T-helper 1 cell treated with Interleukin-12 subunit alpha and Interleukin-12 subunit beta and Interleukin-4 antibody, amounts not matched to agents 30 μg/mL and 1 μg/mL, for 36 hours (primary cell): ENCODE measurements around the gene HNRNPC.
A peak's percentile ranks its signal among the peaks of the same experiment; 100 is the strongest.
"Not testable (repeated sequence)": the region's sequence is repeated elsewhere in the genome, so short reads cannot be mapped to it uniquely, and the experiment has no call there.

Experiments
- H3K27ac Mint-ChIP-seq: one replicate; pipeline ENCODE4 v1.8.0; 2021; ENCODE audit warnings: mild to moderate bottlenecking, mixed read lengths
- H3K27me3 Mint-ChIP-seq: one replicate; pipeline ENCODE4 v1.8.0; 2021; ENCODE audit warnings: low read depth, mixed read lengths
- H3K36me3 Mint-ChIP-seq: one replicate; pipeline ENCODE4 v1.8.0; 2021; ENCODE audit warnings: low read depth, mixed read lengths
- H3K4me1 Mint-ChIP-seq: one replicate; pipeline ENCODE4 v1.8.0; 2021; ENCODE audit warnings: low read depth, mixed read lengths
- H3K4me3 Mint-ChIP-seq: one replicate; pipeline ENCODE4 v1.8.0; 2021; ENCODE audit warnings: mild to moderate bottlenecking, moderate library complexity, mixed read lengths
- H3K9me3 Mint-ChIP-seq: one replicate; pipeline ENCODE4 v1.8.0; 2021; ENCODE audit warnings: mixed read lengths

Gene HNRNPC

GRCh38 chr14:21294026-21294425 is 24.8 kb upstream of the HNRNPC start:
- H3K27me3 Mint-ChIP-seq, H3K27ac Mint-ChIP-seq, H3K4me3 Mint-ChIP-seq, H3K36me3 Mint-ChIP-seq, H3K4me1 Mint-ChIP-seq, H3K9me3 Mint-ChIP-seq: not testable (repeated sequence)

- H3K36me3 Mint-ChIP-seq: no peaks in the 10 kb centered on the region
- H3K4me3 Mint-ChIP-seq: no peak overlapping the region
- no peaks in the 10 kb centered on the region for H3K9me3 Mint-ChIP-seq
- H3K27me3 Mint-ChIP-seq: peaks cover 11% of the 10 kb centered on the region
- H3K27ac Mint-ChIP-seq: no peak overlapping the region
- no peaks in the 10 kb centered on the region for H3K4me1 Mint-ChIP-seq
Observed at GRCh38 chr14:21287168-21287567, 17.9 kb upstream of the HNRNPC start.

- not testable (repeated sequence) for H3K27ac Mint-ChIP-seq, H3K4me3 Mint-ChIP-seq, H3K36me3 Mint-ChIP-seq, H3K4me1 Mint-ChIP-seq, H3K9me3 Mint-ChIP-seq
- H3K27me3 Mint-ChIP-seq: peaks cover 11% of the 10 kb centered on the region
Observed at GRCh38 chr14:21286516-21286915, 17.3 kb upstream of the HNRNPC start.

GRCh38 chr14:21281917-21282316 is 12.7 kb upstream of the HNRNPC start:
- not testable (repeated sequence) for H3K36me3 Mint-ChIP-seq, H3K9me3 Mint-ChIP-seq, H3K4me1 Mint-ChIP-seq, H3K4me3 Mint-ChIP-seq, H3K27ac Mint-ChIP-seq
- H3K27me3 Mint-ChIP-seq: peaks cover 15% of the 10 kb centered on the region

GRCh38 chr14:21279783-21280182 is 10.5 kb upstream of the HNRNPC start, which contains the start of gene RPGRIP1:
Gene RPGRIP1 (plus strand): TSS chr14:21280083. CDS start chr14:21287977, 7,894 bp downstream.
- no peak within 1 kb of the TSS for H3K27ac Mint-ChIP-seq

GRCh38 chr14:21278632-21279031 is 9.4 kb upstream of the HNRNPC start:
- Mint-ChIP-seq H3K4me1 (peaks cover 3% of the 10 kb centered on the region), H3K36me3 (no peaks in the 10 kb centered on the region), H3K27ac (no peak overlapping the region), H3K27me3 (peaks cover 4% of the 10 kb centered on the region), H3K4me3 (no peak overlapping the region), H3K9me3 (no peaks in the 10 kb centered on the region)

More at GRCh38 chr14:21279783-21280182, 10.5 kb upstream of the HNRNPC start, which contains the start of gene RPGRIP1:
- Mint-ChIP-seq H3K9me3 (no peaks in the 10 kb centered on the region), H3K27me3 (peaks cover 10% of the 10 kb centered on the region), H3K4me1 (peaks cover 3% of the 10 kb centered on the region), H3K4me3 (no peak within 1 kb of the TSS), H3K36me3 (no peaks in the 10 kb centered on the region)

GRCh38 chr14:21275261-21275858 is 6.1 kb upstream of the HNRNPC start:
- Mint-ChIP-seq H3K36me3 (no peaks in the 10 kb centered on the region), H3K27ac (no peak overlapping the region), H3K4me1 (peaks cover 3% of the 10 kb centered on the region), H3K27me3 (no peaks in the 10 kb centered on the region), H3K4me3 (no peak overlapping the region), H3K9me3 (no peaks in the 10 kb centered on the region)

- H3K27me3 Mint-ChIP-seq, H3K9me3 Mint-ChIP-seq, H3K4me3 Mint-ChIP-seq, H3K27ac Mint-ChIP-seq: not testable (repeated sequence)
- H3K4me1 Mint-ChIP-seq: peaks cover 11% of the 10 kb centered on the region
- peaks cover 15% of the 10 kb centered on the region for H3K36me3 Mint-ChIP-seq
Observed at GRCh38 chr14:21272661-21273060, 3.4 kb upstream of the HNRNPC start.

- peak overlapping the region; percentile 100 for H3K4me3 Mint-ChIP-seq
- no peaks in the 10 kb centered on the region for H3K9me3 Mint-ChIP-seq
- H3K27me3 Mint-ChIP-seq: no peaks in the 10 kb centered on the region
- H3K4me1 Mint-ChIP-seq: peaks cover 41% of the 10 kb centered on the region
- peak overlapping the region; percentile 99 for H3K27ac Mint-ChIP-seq
- H3K36me3 Mint-ChIP-seq: peaks cover 41% of the 10 kb centered on the region
Observed at GRCh38 chr14:21268617-21269251, 508 bp downstream of the HNRNPC start.

GRCh38 chr14:21267886-21268616 is 1.2 kb downstream of the HNRNPC start:
- Mint-ChIP-seq H3K27me3 (no peaks in the 10 kb centered on the region), H3K4me1 (peaks cover 48% of the 10 kb centered on the region), H3K27ac (peak overlapping the region; percentile 99), H3K4me3 (peak overlapping the region; percentile 100), H3K36me3 (peaks cover 47% of the 10 kb centered on the region), H3K9me3 (no peaks in the 10 kb centered on the region)

GRCh38 chr14:21267431-21267845 is 1.8 kb downstream of the HNRNPC start:
- Mint-ChIP-seq H3K4me1 (peaks cover 52% of the 10 kb centered on the region), H3K27ac (peak overlapping the region; percentile 99), H3K36me3 (peaks cover 50% of the 10 kb centered on the region), H3K27me3 (no peaks in the 10 kb centered on the region), H3K9me3 (no peaks in the 10 kb centered on the region), H3K4me3 (peak overlapping the region; percentile 100)

- Mint-ChIP-seq H3K27me3 (no peaks in the 10 kb centered on the region), H3K4me3 (peak overlapping the region; percentile 60), H3K4me1 (peaks cover 62% of the 10 kb centered on the region), H3K9me3 (no peaks in the 10 kb centered on the region), H3K36me3 (peaks cover 66% of the 10 kb centered on the region), H3K27ac (peak overlapping the region; percentile 77)
Observed at GRCh38 chr14:21264025-21264801, 5.0 kb downstream of the HNRNPC start.

- H3K27me3 Mint-ChIP-seq: no peaks in the 10 kb centered on the region
- peaks cover 70% of the 10 kb centered on the region for H3K4me1 Mint-ChIP-seq
- peak overlapping the region; percentile 60 for H3K4me3 Mint-ChIP-seq
- peaks cover 68% of the 10 kb centered on the region for H3K36me3 Mint-ChIP-seq
- H3K9me3 Mint-ChIP-seq: no peaks in the 10 kb centered on the region
- peak overlapping the region; percentile 77 for H3K27ac Mint-ChIP-seq
Observed at GRCh38 chr14:21263284-21264024, 5.8 kb downstream of the HNRNPC start.

- Mint-ChIP-seq H3K4me1 (peaks cover 71% of the 10 kb centered on the region), H3K36me3 (peaks cover 62% of the 10 kb centered on the region), H3K27me3 (no peaks in the 10 kb centered on the region), H3K4me3 (peak overlapping the region; percentile 60), H3K27ac (peak overlapping the region; percentile 60), H3K9me3 (no peaks in the 10 kb centered on the region)
Observed at GRCh38 chr14:21262410-21262809, 6.8 kb downstream of the HNRNPC start.
